ENCODE measurements around the gene KRTAP5-3. TPM values are rescaled to one million over a fixed set of nuclear protein-coding genes. Genes with fewer than 3 reads are reported as not detected.

The KRTAP5-3 gene
- total and polyA plus RNA-seq, 9 of the 15 experiments (the other 6 are each of a cell fraction or from before 2014, with no cell fraction given): not detected

DNA sequence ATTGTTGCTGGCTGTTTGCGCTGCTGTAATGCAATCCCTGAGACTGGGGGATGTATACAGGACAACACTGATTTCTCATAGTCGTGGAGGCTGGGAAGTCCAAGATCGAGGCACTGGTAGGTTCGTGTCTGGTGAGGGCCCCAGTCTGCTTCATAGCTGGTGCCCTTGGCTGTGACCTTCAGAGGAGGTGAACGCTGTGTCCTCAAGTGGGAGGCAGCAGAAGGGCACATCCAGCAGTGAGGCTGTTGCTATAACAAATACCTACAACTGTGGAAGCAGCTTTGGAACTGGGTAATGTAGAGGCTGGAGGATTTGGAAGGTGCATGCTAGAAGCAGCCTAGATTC, 42.6 kb upstream of the KRTAP5-3 start (continued):
- no peak for TF ChIP-seq RERE (CRISPR knock-in tag; IDR thresholded peaks at IDR 0.05; ENCODE audit: borderline replicate concordance)
- TF ChIP-seq GTF2B (IDR thresholded peaks at IDR 0.05; ENCODE audit: extremely low read depth, insufficient read length): no peak

Measured in K562 (cell line).